AG04449 (cell line): ENCODE results near the gene ACTBL2.
A peak's percentile ranks its signal among the peaks of the same experiment; 100 is the strongest.

Source experiments
- CTCF ChIA-PET: fragments of 350-600 bp; formaldehyde crosslinking; extraction: SDS; loops from one replicate; lab custom pipeline; 2021; ENCODE audit warnings: antibody characterized with exemption; lab: Yijun Ruan, JAX
- POLR2A ChIA-PET: fragments of 400-600, 350-600 bp; formaldehyde crosslinking; extraction: SDS; loops from one replicate; lab custom pipeline; 2020; ENCODE audit warnings: antibody characterized with exemption, inconsistent platforms; lab: Yijun Ruan, JAX
- DNase-seq: peaks from one replicate; pipeline ENCODE4 v3.0.0-alpha.2; 2010; ENCODE audit warnings: low read depth, low spot score
- H3K4me3 ChIP-seq: 2 replicates; pipeline ENCODE4 v1.5.1; 2011; ENCODE audit warnings: low read depth, mild to moderate bottlenecking, control low read depth, low read length
- TF ChIP-seq, protein P1 (sequence below): IDR thresholded peaks from one replicate; pipeline ENCODE4 v1.5.1; 2011; ENCODE audit warnings: mild to moderate bottlenecking, moderate library complexity, low read length, control low read depth, inconsistent platforms; ENCODE audit not compliant: insufficient read depth; ENCODE audit errors: missing control alignments

The ACTBL2 gene

DNA sequence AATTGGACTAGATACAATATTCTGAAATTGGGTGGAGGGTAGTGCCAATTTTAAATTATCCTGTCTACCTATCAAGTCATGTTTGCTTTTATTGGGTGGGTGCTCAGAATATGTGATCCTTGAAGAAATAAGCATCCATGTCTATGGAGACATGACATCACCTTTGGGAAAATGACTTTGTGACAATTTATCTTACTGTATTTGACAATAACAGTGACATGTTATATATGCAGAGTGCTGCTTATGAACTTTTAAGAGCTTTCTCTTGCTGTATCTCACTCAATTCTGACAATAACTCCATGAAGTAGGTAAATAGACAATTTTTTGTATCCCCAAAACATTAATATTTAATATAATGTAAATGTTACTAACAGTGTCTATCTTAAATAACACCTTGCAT, 15.1 kb upstream of the ACTBL2 start:
- TF ChIP-seq, protein P1, sequence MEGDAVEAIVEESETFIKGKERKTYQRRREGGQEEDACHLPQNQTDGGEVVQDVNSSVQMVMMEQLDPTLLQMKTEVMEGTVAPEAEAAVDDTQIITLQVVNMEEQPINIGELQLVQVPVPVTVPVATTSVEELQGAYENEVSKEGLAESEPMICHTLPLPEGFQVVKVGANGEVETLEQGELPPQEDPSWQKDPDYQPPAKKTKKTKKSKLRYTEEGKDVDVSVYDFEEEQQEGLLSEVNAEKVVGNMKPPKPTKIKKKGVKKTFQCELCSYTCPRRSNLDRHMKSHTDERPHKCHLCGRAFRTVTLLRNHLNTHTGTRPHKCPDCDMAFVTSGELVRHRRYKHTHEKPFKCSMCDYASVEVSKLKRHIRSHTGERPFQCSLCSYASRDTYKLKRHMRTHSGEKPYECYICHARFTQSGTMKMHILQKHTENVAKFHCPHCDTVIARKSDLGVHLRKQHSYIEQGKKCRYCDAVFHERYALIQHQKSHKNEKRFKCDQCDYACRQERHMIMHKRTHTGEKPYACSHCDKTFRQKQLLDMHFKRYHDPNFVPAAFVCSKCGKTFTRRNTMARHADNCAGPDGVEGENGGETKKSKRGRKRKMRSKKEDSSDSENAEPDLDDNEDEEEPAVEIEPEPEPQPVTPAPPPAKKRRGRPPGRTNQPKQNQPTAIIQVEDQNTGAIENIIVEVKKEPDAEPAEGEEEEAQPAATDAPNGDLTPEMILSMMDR = no peak
- no peak overlapping the region for H3K4me3 ChIP-seq
- POLR2A ChIA-PET = interaction anchor here (3.3 kb wide), 1 partner anchor 963 kb away, joined by 14 read pairs; the partner anchor contains the start of gene PLK2
- CTCF ChIA-PET = interaction anchor here (1.5 to 9.1 kb wide), 7 partner anchors 11 to 963 kb away, joined by 4 to 121 read pairs (median 42); partner anchors contain the start of gene PLK2
- no peak for DNase-seq

DNA sequence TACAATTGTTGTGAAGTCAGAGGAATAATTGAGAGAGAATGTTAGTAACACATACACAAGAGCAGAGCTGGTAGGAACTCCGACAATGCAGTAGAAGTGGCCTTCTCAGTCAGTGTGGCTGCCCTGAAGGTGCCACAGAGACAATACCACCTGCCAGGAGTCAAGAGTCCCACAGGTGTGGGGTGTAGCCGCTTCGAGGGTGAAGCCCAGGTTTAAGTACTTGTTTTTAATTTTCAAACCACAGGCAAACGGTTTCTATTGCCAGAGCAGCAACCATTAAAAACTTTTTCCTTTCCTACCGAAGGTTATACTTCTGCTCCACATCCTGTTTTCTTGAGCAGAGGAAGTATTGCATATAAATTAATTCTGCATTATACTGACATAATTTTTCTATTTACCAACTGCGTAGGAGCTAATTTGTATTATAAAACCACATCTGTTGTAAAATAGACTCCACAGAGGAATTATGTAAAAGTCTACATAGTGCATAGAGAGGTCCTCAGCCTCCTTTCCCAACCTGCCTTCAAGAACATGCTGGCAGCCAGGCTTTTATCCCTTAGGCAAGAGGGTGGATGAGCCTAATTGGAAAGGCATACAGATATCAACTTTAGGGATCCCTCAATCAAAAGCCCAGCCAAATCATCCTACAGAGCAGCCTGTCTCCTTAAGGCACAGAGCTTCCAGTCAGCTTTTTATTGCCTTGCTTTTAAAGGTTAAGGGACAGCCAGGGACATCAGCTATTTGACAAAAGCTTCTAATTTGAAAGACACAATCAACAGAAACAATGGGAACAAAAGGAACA, 12.9 kb upstream of the ACTBL2 start:
- no peak overlapping the region for H3K4me3 ChIP-seq
- CTCF ChIA-PET = interaction anchor here (0.8 to 9.1 kb wide), 10 partner anchors 10 to 966 kb away, joined by 3 to 121 read pairs (median 4); partner anchors contain the start of gene PLK2
- TF ChIP-seq, protein P1 = no peak
- DNase-seq = no peak
- POLR2A ChIA-PET = interaction anchor here (0.5 to 1.2 kb wide), 2 partner anchors 104 to 964 kb away, joined by 3 to 5 read pairs; no protein-coding TSS in a partner anchor

DNA sequence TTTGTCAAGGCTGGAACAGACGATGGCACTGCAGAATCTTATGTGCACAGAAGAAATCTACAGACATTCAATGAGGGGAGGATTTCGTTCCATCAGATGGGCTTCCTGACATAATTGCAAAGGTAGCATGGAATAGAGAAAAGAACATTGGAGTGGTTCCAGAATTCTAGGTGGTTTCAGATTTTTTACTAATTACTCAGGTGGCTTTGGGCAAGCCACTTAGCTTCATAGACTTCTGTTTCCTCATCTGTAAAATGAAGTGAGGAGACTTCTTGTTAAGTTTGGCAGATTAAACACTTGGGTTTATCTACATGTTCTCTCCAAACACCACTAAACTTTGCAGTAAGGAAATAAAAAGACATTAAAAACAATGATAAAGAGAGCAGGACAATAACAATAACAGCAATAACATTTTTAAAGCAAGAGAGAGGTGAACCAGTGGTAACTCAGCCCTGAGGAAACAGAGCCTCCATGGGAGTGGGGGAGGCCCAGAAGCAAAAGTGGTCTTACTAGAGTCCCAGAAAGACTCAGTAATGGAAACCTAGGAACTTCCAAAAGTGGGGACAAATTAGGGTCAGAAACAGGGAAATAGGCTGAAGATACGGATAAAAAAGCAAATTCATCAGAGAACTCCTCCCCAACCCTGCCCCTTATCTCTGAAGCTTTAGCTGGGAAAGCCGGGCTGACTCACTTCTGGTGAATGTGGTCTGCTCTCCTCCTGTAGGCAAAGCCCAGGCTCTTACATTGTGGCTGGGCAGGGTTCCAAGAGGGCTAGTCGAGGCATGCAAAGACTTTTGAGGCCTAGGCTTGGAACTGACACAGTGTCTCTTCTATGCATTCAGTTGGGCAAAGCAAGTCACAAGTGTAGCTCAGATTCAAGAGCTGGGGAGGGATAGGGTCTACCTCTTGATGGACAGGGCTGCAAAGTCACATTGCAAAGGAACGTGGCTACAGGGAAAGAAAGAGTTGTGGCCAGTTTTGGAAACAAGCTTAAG, 11.8 kb upstream of the ACTBL2 start:
- TF ChIP-seq, protein P1 = no peak
- CTCF ChIA-PET = interaction anchor here (1.0 to 9.1 kb wide), 5 partner anchors 9 to 967 kb away, joined by 3 to 121 read pairs (median 21); partner anchors contain the start of gene PLK2
- H3K4me3 ChIP-seq = no peak overlapping the region
- DNase-seq = peak; percentile 94
- POLR2A ChIA-PET = interaction anchor here (1.2 to 2.5 kb wide), 2 partner anchors 52 to 965 kb away, joined by 5 to 12 read pairs; no protein-coding TSS in a partner anchor

DNA sequence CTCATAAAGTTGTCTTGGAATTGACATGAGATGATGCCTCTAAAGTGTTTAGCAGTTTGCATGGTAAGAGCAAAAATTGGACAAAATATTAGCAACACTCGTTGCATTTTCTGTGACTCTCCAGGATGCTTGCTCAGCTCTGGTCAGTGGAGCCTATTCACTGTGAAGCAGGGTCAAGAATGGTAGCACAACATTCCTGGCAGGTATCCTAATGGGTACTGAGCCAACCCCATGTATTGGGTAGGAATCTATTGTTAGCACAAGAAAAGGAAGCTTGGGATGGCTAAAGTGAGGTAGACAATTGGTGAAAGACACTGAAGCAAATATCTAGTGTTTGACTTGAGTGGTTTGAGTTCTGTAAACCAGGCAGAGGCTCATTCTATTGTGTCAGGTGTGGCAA, 10.4 kb upstream of the ACTBL2 start:
- ChIA-PET CTCF (interaction anchor here (1.3 to 5.7 kb wide), 3 partner anchors 12 to 967 kb away, joined by 5 to 41 read pairs (median 7); partner anchors contain the start of gene PLK2), POLR2A (interaction anchor here (2.5 kb wide), 1 partner anchor 51 kb away, joined by 12 read pairs; no protein-coding TSS in a partner anchor)
- no peak for DNase-seq

DNA sequence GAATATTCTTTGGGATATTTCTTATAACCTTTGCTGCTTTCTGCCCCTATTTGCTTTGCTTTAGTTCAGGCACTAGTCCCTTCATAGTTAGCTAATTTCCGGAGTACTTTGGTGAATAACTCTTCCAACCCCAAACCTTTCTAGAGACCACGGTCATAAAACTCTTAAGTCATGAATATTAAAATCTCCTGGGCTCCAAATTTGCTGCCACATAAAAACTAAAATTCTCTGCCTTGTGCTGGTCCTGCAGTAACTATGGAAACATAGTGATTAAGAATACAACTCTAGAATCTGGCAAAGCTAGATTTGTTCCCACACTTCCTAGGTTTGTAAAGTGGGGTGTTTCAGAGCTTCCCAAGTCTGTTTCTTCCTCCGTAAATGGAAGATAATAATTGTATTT, 10.0 kb upstream of the ACTBL2 start:
- no peak for DNase-seq
- TF ChIP-seq, protein P1 = no peak
- CTCF ChIA-PET = interaction anchor here (1.3 to 5.7 kb wide), 3 partner anchors 12 to 968 kb away, joined by 5 to 41 read pairs (median 7); partner anchors contain the start of gene PLK2
- POLR2A ChIA-PET = interaction anchor here (2.5 kb wide), 1 partner anchor 50 kb away, joined by 12 read pairs; no protein-coding TSS in a partner anchor
- H3K4me3 ChIP-seq = no peak overlapping the region

More for the DNA sequence above, 10.4 kb upstream of the ACTBL2 start:
- TF ChIP-seq, protein P1 = no peak
- H3K4me3 ChIP-seq = no peak overlapping the region
